GM19025 (cell line): ENCODE measurements around the gene CLCA4.
"Not testable (repeated sequence)": the region's sequence is repeated elsewhere in the genome, so short reads cannot be mapped to it uniquely, and the experiment has no call there.

Experiments used
- ATAC-seq: cut with Tn5 transposase; IDR thresholded peaks from one replicate; pipeline ENCODE4 v1.9.1; 2021; ENCODE audit warnings: mild to moderate bottlenecking, low read depth, moderate library complexity; ENCODE audit not compliant: unreplicated experiment

The CLCA4 gene

GRCh38 chr1:86596741-86597290, 49.9 kb downstream of the CLCA4 start:
- ATAC-seq, result no peak

- ATAC-seq, result not testable (repeated sequence)
These were observed 59.2 kb downstream of the CLCA4 start for GRCh38 chr1:86606080-86606479.

- no peak for ATAC-seq
These were observed 69.6 kb downstream of the CLCA4 start for GRCh38 chr1:86616433-86616832.

- peak; percentile 95 for ATAC-seq
These were observed 70.0 kb downstream of the CLCA4 start for GRCh38 chr1:86616871-86617270.

- no peak for ATAC-seq
These were observed 71.5 kb downstream of the CLCA4 start for GRCh38 chr1:86618358-86618757.

GRCh38 chr1:86619313-86619712, 72.4 kb downstream of the CLCA4 start:
- no peak for ATAC-seq

GRCh38 chr1:86621286-86621685, 74.4 kb downstream of the CLCA4 start:
- no peak for ATAC-seq
